ENCODE data around the gene MAP7. TPM values are rescaled to one million over a fixed set of nuclear protein-coding genes. Genes with fewer than 3 reads are reported as not detected.

Gene MAP7
- total RNA-seq, 1 donor, result 1.4 TPM

DNA sequence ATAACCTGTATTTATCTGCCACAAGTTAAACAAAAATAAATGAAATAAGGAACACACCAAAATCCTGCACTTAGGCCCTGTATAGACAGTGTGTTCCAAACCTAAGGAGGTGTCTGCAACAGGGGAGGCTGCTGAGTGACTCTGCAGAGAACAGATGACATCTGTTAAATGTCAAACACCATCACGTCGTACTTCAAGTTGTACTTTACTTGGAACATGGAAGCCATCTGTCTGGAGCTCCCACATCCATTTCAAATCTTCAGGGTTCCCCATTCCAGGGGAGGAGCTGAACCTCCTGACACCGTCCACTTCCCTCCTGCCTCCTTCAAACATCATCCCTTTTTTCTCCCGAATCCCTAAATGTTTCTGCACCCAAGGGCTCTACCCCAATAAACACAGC lies 1.8 kb upstream of the MAP7 start:
- DNase-seq (ENCODE audit: insufficient read length, low spot score, missing footprints), result peak; percentile 44
- Histone ChIP-seq H2AFZ (ENCODE audit: low read length) (no peak overlapping the region), H3K4me3 (ENCODE audit: insufficient read depth, low read length) (no peak overlapping the region), H4K20me1 (ENCODE audit: insufficient read depth, low read length) (no peaks in the 10 kb centered on the region), H3K36me3 (ENCODE audit: insufficient read depth, low read length) (no peaks in the 10 kb centered on the region), H3K27me3 (ENCODE audit: insufficient read depth, low read length) (peaks cover 45% of the 10 kb centered on the region), H3K4me2 (ENCODE audit: insufficient read depth, low read length) (no peak overlapping the region), H3K4me1 (ENCODE audit: insufficient read depth, low read length) (peaks cover 10% of the 10 kb centered on the region), H3K9me3 (ENCODE audit: low read depth, low read length) (no peaks in the 10 kb centered on the region), H3K27ac (ENCODE audit: low read depth, low read length) (no peak overlapping the region), H3K79me2 (ENCODE audit: insufficient read depth, low read length) (no peaks in the 10 kb centered on the region)
- TF ChIP-seq, protein P1, sequence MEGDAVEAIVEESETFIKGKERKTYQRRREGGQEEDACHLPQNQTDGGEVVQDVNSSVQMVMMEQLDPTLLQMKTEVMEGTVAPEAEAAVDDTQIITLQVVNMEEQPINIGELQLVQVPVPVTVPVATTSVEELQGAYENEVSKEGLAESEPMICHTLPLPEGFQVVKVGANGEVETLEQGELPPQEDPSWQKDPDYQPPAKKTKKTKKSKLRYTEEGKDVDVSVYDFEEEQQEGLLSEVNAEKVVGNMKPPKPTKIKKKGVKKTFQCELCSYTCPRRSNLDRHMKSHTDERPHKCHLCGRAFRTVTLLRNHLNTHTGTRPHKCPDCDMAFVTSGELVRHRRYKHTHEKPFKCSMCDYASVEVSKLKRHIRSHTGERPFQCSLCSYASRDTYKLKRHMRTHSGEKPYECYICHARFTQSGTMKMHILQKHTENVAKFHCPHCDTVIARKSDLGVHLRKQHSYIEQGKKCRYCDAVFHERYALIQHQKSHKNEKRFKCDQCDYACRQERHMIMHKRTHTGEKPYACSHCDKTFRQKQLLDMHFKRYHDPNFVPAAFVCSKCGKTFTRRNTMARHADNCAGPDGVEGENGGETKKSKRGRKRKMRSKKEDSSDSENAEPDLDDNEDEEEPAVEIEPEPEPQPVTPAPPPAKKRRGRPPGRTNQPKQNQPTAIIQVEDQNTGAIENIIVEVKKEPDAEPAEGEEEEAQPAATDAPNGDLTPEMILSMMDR (IDR thresholded peaks at IDR 0.05; ENCODE audit: extremely low read depth, low read depth, low read length), result no peak

DNA sequence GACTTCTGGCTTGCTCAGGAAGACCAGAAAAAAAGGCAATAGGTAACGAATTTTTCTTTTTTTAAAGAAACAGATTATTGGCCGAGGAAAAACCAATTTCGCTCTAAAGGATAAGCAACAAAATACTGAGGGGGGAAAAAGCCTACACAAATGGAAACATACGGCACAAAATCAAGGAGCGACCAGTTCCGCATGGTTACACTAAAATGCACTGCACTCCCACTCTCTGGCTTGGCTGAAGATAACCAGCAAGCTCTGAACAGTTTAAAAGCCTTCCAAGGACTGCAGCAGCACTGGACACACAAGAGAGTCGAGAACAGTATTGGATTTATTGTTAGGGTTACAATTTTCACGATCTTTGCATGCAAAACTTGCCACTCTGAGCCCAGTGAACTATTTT lies 881 bp upstream of the MAP7 start:
- H3K4me3 ChIP-seq (ENCODE audit: insufficient read depth, low read length), result no peak overlapping the region
- H3K4me2 ChIP-seq (ENCODE audit: insufficient read depth, low read length), result peak overlapping the region; percentile 83
- peaks cover 10% of the 10 kb centered on the region for H3K4me1 ChIP-seq (ENCODE audit: insufficient read depth, low read length)
- peak; percentile 38 for DNase-seq (ENCODE audit: insufficient read length, low spot score, missing footprints)
- no peak overlapping the region for H3K27ac ChIP-seq (ENCODE audit: low read depth, low read length)
- H3K36me3 ChIP-seq (ENCODE audit: insufficient read depth, low read length), result no peaks in the 10 kb centered on the region
- peaks cover 54% of the 10 kb centered on the region for H3K27me3 ChIP-seq (ENCODE audit: insufficient read depth, low read length)
- no peak overlapping the region for H2AFZ ChIP-seq (ENCODE audit: low read length)
- no peaks in the 10 kb centered on the region for H3K9me3 ChIP-seq (ENCODE audit: low read depth, low read length)
- no peaks in the 10 kb centered on the region for H3K79me2 ChIP-seq (ENCODE audit: insufficient read depth, low read length)
- TF ChIP-seq, protein P1 (IDR thresholded peaks at IDR 0.05; ENCODE audit: extremely low read depth, low read depth, low read length), result no peak
- no peaks in the 10 kb centered on the region for H4K20me1 ChIP-seq (ENCODE audit: insufficient read depth, low read length)

DNA sequence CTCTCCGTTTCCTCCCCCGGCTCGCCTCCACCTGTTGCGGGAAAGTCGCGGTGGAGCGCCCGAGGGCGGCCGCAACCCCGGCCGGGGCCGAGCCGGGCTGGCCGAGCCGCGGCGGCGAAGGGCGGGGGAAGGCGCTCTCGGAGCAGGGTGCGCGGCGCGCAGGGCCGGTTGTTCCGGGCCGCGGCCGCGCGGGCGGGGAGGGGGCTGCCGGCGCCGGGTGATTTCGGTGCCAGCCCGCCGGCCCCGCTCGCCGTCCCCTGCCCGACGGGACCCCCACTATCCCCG lies 235 bp downstream of the MAP7 start:
- Histone ChIP-seq H3K4me1 (ENCODE audit: insufficient read depth, low read length) (peaks cover 10% of the 10 kb centered on the region), H3K36me3 (ENCODE audit: insufficient read depth, low read length) (no peaks in the 10 kb centered on the region), H3K4me2 (ENCODE audit: insufficient read depth, low read length) (peak overlapping the region; percentile 83), H4K20me1 (ENCODE audit: insufficient read depth, low read length) (no peaks in the 10 kb centered on the region), H3K4me3 (ENCODE audit: insufficient read depth, low read length) (peak overlapping the region; percentile 77), H2AFZ (ENCODE audit: low read length) (peak overlapping the region; percentile 61), H3K27me3 (ENCODE audit: insufficient read depth, low read length) (peaks cover 59% of the 10 kb centered on the region), H3K27ac (ENCODE audit: low read depth, low read length) (no peak overlapping the region), H3K79me2 (ENCODE audit: insufficient read depth, low read length) (no peaks in the 10 kb centered on the region), H3K9me3 (ENCODE audit: low read depth, low read length) (no peaks in the 10 kb centered on the region)
- DNase-seq (ENCODE audit: insufficient read length, low spot score, missing footprints), result peak; percentile 90
- TF ChIP-seq, protein P1 (IDR thresholded peaks at IDR 0.05; ENCODE audit: extremely low read depth, low read depth, low read length), result no peak

DNA sequence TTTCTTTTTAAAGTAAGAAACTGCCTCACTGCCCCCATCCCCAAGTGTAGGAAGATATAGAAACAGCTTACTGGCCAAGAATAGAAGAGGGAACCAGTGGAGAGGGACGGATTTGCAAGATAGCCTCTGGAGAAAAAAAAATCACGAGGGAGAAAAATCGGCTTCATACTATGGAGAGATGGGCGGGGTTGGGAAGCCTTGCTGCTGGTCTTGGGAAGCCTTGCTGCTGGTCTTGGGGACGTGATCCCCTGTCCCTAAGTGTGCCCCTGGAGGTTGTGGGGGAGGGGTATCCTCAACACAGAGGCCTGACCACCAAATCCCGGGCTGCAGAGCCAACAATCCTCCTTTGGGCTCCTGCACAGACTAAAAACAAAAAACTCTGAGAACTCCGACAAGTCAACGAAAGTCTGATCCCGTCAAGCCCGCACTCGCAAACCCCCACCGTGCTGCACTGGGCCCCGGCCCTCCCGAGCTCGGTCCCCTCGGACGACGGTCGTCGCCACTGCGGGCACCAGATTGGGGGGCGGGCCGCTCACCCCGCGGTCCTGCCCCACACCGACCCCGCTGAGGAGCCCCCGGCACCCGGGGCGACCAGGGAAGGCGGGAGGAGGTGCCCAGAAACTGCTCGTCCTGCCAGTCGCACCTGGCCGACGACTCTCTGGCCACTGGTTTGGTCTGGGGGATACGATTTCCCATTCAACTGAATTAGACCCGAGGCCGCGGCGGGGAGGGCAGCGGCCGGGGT lies 750 bp downstream of the MAP7 start:
- DNase-seq (ENCODE audit: insufficient read length, low spot score, missing footprints), result peak; percentile 84
- peak overlapping the region; percentile 83 for H3K4me2 ChIP-seq (ENCODE audit: insufficient read depth, low read length)
- H3K36me3 ChIP-seq (ENCODE audit: insufficient read depth, low read length), result no peaks in the 10 kb centered on the region
- TF ChIP-seq, protein P1 (IDR thresholded peaks at IDR 0.05; ENCODE audit: extremely low read depth, low read depth, low read length), result no peak
- peaks cover 62% of the 10 kb centered on the region for H3K27me3 ChIP-seq (ENCODE audit: insufficient read depth, low read length)
- H3K4me3 ChIP-seq (ENCODE audit: insufficient read depth, low read length), result peak overlapping the region; percentile 77
- H3K27ac ChIP-seq (ENCODE audit: low read depth, low read length), result no peak overlapping the region
- H3K9me3 ChIP-seq (ENCODE audit: low read depth, low read length), result no peaks in the 10 kb centered on the region
- peaks cover 10% of the 10 kb centered on the region for H3K4me1 ChIP-seq (ENCODE audit: insufficient read depth, low read length)
- H2AFZ ChIP-seq (ENCODE audit: low read length), result peak overlapping the region; percentile 51
- H3K79me2 ChIP-seq (ENCODE audit: insufficient read depth, low read length), result no peaks in the 10 kb centered on the region
- no peaks in the 10 kb centered on the region for H4K20me1 ChIP-seq (ENCODE audit: insufficient read depth, low read length)

Data from osteoblast (primary cell).